Embryonic facial prominence (tissue), 1 donor: ENCODE data around the gene SLC7A7.
A peak's percentile ranks its signal among the peaks of the same experiment; 100 is the strongest.
"Not testable (repeated sequence)": the region's sequence is repeated elsewhere in the genome, so short reads cannot be mapped to it uniquely, and the experiment has no call there.

ENCODE experiments used
- DNase-seq: peaks from one replicate; pipeline ENCODE4 v3.0.0-alpha.2; 2016; ENCODE audit errors: extremely low spot score

SLC7A7 gene

DNA sequence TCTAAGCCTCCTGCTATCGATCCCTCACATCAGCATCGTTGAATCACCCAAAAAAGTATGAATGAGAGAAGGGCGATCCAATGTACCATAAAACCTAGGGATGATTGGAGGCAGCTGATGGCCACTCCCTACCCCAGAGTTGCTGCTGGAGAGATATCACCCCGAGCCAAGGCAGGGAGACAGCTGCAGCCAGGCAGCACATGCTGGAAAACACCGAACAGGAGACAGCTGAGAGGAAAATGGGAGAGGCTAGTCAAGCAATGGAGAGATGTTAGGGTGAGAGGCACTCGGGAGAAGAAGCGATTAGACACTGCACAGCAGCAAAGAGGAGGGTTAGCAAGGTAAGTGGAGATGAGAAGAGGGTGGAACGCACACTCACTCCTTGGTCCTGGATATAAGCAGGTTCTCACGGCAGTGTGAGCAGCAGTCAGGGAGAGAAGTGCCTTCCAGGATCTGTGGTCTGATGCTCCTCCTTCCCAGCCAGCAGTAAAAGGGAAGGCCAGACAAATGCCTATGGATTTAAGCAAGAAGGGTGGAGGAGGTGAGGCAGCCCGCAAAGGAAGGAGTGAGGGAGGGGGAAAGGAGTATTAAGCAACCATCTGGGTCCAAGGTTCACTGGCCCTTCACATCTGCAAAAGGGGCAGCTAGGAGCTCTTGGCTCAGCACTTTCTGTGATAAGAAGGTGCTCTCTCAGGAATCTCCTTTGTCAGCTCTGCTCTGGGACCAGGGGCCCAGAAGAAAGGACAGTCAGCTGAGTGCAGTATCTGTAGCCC is at the start of gene SLC7A7:
TSS of gene SLC7A7 (minus strand) at position 495 of the 773 bp plus-strand sequence. CDS start 2,037 bp downstream, outside the sequence.
- no peak for DNase-seq

- no peak for DNase-seq
Measured at GRCh38 chr14:22864979-22865378, 49.7 kb upstream of the SLC7A7 start.

GRCh38 chr14:22861651-22862050 is 46.4 kb upstream of the SLC7A7 start:
- no peak for DNase-seq

DNA sequence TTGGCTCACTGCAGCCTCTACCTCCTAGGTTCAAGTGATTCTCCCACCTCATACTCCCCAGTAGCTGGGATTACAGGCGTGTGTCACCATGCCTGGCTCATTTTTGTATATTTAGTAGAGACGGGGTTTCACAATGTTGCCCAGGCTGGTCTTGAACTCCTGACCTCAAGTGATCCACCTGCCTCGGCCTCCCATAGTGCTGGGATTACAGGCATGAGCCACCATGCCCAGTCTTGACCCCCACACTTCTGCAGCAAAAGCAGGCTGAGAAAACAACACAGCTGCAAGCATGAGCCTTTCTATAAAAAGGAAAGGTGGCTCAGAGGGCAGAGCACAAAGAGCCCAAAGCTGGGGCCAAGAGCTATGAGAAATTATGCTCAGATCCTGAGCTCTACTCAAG is 45.1 kb upstream of the SLC7A7 start:
- not testable (repeated sequence) for DNase-seq

DNA sequence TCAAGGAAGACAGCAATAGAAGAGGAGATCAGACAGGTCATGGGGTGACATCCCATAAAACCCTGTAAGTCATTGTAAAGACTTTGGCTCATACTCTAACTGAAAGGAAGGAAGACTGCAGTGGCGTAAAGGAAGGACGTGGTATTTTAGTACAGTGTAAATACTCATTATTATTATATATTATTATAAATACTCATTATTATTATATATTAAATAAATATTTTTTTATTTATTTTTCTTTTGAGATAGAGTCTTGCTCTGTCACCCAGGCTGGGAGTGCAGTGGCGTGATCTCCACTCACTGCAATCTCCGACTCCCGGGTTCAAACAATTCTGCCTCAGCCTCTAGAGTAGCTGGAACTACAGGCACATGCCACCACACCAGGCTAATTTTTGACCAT is 41.2 kb upstream of the SLC7A7 start:
- DNase-seq = no peak

GRCh38 chr14:22854963-22855724 is 39.9 kb upstream of the SLC7A7 start:
- no peak for DNase-seq

DNA sequence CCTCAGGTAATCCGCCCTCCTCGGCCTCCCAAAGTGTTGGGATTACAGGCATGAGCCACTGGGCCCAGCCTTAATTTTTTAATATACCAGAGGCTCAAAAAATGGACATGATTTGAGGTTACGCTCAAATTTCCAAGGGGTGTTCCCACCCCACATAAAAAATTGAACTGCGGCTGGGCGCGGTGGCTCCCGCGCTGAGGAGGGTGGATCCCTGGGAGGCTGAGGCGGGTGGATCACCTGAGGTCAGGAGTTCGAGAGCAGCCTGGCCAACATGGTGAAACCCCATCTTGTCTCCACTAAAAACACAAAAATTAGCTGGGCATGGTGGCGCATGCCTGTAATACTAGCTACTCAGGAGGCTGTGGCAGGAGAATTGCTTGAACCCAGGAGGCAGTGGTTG is 39.1 kb upstream of the SLC7A7 start:
- DNase-seq = not testable (repeated sequence)

DNA sequence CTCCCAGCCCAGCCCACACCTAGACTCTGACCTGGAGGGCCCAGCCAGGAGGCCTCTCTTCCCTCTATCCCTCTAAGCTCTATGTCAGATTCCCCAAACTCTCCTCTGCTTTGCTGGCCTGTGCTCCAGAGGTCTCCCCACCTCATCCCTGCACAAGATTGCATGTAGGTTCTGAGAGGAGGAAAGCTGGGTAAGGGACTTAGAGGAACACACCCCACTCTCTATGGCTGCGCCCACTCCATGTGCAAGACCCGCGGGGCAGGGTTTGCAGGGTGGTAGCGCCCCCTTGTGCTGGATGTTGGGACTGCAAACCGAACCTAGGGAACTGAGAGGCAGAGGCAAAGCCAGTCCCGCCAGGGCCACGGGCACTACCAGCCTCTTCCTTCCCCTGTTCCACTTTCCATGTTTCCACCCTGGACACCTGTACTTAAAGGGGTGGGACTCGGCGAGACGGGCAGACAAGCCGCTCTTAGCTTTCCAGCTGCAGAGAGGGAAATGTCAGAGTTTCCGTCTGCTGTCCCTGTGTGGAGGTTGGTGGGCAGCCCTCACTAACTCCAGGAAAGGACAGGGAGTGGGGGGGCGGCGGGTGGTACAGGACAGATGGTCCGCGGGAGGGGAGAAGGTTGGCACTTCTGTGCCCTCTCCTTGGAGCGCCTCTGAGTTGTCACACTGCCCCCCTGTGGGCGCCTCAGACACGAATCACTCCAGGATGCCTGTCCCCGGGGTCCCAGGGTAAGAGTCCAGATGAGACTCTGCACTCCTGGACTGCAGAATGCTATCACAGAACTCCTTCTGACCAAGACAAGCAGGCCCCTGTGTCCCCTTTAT is 37.9 kb upstream of the SLC7A7 start:
- DNase-seq = peak; percentile 72

DNA sequence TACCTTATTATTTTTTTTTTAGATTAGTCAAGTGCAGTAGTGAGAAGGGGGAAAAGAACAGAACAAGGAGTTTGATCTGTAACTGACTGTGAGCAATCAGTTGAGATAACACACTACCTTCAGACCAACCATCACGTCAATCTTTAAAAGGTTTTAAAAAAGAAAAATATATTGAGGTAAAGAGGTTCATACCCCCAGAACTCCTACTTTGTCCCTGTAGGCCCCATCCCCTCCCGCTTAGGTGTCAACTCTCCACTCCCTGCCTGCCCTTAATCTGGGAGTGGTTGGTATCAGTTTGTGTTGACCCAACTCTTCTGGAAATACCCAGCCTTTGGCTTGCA is 37.3 kb upstream of the SLC7A7 start:
- no peak for DNase-seq

GRCh38 chr14:22852178-22852577 is 36.9 kb upstream of the SLC7A7 start:
- DNase-seq = not testable (repeated sequence)

- DNase-seq = no peak
Measured at GRCh38 chr14:22850944-22851764, 35.9 kb upstream of the SLC7A7 start.

- DNase-seq = no peak
Measured at GRCh38 chr14:22849212-22849819, 34.1 kb upstream of the SLC7A7 start.

GRCh38 chr14:22848351-22849164 is 33.3 kb upstream of the SLC7A7 start:
- DNase-seq = peak; percentile 95

DNA sequence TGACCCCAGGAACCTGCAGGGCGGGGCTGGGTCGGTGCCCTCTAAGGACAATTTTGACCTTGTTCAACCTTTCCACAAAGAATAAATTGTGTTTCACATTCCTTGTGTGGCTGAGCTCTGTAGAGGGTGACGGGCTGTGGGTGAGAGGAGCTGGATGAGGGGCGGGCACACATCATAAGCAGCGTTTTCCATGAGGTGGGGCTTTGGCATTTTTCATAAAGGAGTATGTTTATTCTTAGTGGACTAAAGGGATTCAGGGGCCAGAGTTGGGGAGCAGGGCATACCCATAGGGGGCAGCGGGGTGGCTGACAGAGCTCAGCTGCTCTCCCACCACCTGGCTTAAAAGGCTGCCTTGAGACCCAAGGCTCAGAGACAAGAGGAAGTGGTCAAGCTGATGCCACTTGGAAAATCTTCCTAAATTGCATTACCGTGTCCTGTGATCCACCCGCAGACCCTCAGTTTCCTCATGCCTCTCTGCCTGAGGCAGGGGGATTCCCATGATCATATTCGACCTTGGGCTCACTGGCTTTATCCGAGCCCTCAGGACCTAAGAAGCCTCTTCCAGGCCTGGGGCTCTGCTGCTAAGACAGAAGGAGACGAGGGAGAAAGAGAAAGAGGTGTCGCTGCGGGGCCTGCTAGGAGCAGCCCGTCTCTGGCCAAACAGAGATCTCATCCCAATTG is 32.6 kb upstream of the SLC7A7 start:
- no peak for DNase-seq

GRCh38 chr14:22846811-22847307 is 31.6 kb upstream of the SLC7A7 start:
- DNase-seq = no peak

GRCh38 chr14:22845821-22846625 is 30.8 kb upstream of the SLC7A7 start:
- no peak for DNase-seq

DNA sequence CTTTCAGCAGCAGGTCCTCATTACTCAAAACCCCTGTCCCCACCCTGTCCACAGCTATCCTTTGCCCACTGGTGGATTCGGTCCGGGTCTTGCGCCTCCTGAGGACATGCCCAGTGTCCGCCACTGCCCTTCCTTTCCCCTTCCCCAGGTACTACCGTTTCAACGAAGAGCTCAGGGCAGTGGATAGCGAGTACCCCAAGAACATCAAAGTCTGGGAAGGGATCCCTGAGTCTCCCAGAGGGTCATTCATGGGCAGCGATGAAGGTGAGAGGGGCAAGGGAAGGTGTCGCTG is 29.8 kb upstream of the SLC7A7 start:
- DNase-seq = no peak

DNA sequence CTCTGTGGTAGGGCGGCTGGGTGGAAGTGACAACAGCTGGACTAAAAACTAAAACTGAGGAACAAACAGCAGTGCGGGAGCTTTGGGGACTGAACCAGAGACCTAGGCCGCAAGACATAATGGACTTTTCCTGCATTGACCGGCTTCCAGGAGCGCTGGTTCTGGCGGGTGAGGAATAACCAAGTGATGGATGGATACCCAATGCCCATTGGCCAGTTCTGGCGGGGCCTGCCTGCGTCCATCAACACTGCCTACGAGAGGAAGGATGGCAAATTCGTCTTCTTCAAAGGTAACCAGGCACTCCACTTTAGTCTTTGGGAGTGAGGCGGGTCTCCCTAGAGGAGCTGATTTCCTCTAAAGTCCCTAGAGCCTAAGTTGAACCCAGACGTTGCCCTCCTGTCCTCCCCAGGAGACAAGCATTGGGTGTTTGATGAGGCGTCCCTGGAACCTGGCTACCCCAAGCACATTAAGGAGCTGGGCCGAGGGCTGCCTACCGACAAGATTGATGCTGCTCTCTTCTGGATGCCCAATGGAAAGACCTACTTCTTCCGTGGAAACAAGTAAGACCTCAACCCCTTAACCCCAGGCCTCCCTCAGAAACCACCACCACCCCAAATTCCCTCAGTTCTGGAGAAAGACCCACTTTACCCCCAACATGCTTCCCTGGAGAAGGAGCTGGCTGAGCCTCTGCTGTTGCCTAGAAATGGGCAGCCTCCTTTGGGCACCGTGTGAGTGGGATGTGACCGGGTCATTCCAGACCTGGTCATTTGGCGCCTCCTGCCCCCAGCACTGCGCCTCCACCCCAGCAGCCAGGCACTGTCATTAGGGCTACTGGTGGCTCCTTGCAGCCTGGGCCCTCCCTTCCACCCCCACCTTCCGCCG is 29.2 kb upstream of the SLC7A7 start:
- DNase-seq = no peak
